HFF-Myc (cell line): ENCODE results near the gene THY1.

Experiments
- DNase-seq: peaks from one replicate; pipeline ENCODE4 v3.0.0-alpha.2; 2011; ENCODE audit warnings: low read depth; ENCODE audit errors: extremely low read depth
- H3K4me3 ChIP-seq: replicated peaks from 2 replicates; pipeline ENCODE4 v1.5.1; 2011; ENCODE audit warnings: low read depth, mild to moderate bottlenecking, control low read depth, low read length
- CTCF ChIP-seq: IDR thresholded peaks from 2 replicates; pipeline ENCODE4 v1.5.1; 2012; ENCODE audit warnings: mild to moderate bottlenecking, low read depth, low read length, control low read depth; ENCODE audit errors: missing control alignments

THY1 gene

GRCh38 chr11:119424775-119425174 is 1.8 kb upstream of the THY1 start:
- DNase-seq = no peak
- no peak overlapping the region for H3K4me3 ChIP-seq
- TF ChIP-seq CTCF = no peak

DNA sequence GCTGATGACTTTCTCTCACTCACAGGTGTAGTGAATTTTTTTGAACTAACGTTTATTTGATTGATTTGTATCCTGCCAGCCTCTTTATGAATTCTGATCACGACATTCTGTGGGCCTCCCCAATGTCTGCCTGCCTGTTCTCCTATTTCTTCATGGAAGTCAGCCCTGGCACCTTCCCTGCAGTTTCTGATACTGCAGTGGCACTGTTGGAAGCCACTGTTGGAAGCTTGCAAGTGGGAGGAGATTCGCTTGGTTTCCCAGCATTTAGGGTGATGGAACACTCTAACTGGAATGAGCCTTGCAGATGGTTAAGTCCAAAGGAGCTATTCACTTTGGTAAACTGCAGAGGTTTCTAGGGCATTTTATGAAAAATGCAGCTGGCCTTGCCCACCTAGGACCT is 1.3 kb upstream of the THY1 start:
- no peak for TF ChIP-seq CTCF
- no peak overlapping the region for H3K4me3 ChIP-seq
- DNase-seq = no peak

DNA sequence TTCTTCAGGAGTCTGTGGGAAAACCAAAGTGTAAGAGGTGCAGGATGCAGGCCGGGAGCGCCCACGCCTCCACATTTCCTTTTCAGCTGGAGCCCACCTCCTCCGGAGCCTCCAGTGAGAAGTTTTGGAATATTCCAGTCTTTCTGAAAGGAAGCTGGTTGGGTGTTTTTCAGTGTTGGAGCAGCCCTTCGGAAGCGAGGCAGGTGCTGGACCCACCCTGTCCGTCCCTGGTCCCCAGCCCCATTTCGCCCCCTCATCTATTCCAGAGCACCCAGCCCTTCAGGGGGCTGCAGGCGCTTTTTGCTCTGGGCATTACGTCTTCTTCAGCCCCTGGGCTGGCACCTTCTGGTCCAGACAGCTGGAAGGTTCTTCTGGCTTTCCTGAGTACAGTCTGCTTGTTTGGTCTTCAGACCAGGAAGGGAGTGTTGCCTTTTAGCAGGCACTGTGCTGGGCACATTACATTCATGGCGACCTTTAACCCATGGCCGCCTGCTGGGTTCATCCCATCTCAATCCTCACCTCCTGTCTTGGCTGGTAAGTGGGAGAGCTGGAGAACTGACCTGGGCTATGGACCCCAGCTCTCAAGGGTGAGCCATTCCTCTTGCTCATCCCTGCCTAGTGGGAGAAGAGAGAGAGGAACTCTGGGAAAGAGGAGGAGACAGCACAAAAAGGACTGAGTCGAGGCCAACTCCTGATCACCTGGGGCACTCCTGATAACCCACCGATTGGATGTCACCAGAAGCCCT is 710 bp upstream of the THY1 start:
- DNase-seq = no peak
- TF ChIP-seq CTCF = no peak
- peak overlapping the region; percentile 87 for H3K4me3 ChIP-seq

DNA sequence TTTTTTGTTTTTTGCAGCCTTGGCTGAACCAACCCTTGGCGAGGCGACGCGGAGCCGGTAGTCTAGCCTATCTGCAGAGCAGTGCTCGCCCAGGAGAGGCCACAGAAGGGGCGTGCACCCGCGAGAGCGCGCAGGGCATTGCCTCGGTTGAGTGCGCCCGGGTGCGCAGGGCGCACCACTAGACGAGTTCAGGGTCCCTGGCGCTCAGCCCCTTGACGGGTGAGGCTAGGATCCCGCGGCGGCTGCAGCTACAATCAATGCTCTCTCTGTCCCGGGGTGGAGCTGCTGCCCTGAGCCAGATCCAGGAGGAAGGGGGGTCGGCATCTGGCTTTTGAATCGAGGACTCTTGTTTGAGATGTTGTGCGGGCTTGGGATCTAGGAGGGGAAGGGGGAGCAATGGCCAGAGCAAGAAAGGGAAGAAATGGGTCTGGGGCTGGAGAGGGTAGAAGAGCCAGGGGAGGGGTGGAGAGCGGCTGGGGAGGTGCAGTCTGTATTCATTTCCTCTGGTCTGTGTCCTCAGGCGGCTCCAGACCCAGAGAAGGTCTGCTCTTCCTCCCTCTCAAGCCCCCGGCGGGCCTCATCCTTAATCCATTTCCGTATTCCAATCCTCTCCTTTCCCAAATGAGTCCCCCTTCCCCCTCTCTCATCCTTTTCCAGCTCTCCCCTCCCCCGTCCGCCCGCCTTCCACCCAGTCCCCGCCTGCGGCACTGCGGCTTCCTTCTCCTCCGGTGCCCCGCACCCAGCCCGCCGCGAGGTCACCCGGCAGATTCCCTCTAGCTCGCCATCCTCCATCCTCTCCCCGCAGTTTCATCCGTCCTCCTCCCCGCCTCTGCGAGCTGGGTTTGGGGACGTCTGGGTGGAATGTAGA is 797 bp downstream of the THY1 start:
- no peak for DNase-seq
- TF ChIP-seq CTCF = no peak
- H3K4me3 ChIP-seq = peak overlapping the region; percentile 87

DNA sequence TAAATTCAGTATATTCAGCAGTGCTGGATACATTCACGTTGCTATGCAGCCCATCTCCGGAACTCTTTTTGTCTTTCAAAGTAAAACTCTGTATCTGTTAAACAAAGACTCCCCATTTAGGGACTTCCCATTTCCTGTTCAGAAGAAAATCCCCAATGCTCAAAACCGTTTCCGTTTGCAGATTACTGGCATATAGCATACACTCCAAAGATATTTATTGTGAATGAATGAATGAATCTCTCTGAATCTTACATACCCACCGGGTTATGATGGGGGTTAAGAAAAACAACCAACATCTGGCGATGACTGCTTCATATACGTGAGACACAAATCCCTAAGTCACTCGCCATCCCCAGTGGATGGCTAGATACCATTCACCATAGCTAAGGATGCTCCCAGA is 1.6 kb downstream of the THY1 start:
- no peak for DNase-seq
- TF ChIP-seq CTCF = no peak
- peak overlapping the region; percentile 87 for H3K4me3 ChIP-seq

DNA sequence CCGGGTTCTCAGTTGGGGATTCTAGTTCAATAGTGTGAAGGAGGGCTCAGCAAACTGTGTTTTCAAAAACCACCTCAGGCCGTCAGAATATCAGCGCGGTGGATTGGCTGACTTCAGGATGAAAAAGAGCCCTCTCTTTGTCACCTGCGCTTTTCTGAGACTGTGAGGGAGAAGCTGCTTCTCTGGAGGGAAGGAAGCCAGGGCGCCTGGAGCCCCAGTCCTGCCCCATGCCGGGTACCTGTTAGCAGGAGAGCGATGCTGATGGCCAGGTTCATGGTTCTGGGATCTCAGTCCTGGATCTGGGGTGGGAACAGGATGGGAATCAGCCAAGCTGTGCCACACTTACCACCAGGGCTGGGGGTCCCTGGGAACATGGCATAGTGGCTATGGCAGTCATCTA is 2.3 kb downstream of the THY1 start:
- H3K4me3 ChIP-seq = peak overlapping the region; percentile 87
- TF ChIP-seq CTCF = no peak
- DNase-seq = no peak
